Activated CD4-positive, alpha-beta T cell treated with anti-CD3 and anti-CD28 coated beads for 36 hours (primary cell): Measurements from ENCODE around the gene REEP1. TPM values are rescaled to one million over a fixed set of nuclear protein-coding genes. Genes with fewer than 3 reads are reported as not detected.
A peak's percentile ranks its signal among the peaks of the same experiment; 100 is the strongest.

Source experiments
- ATAC-seq: fragments of 200-7000 bp; cut with Tn5 transposase; one replicate; pipeline ENCODE4 v1.10.0; 2021; ENCODE audit warnings: mild to moderate bottlenecking, moderate library complexity
- CTCF ChIA-PET: fragments of 350-600 bp; sonication (Branson Sonifier 250); formaldehyde crosslinking; loops from one replicate; lab custom pipeline; 2021; ENCODE audit warnings: antibody characterized with exemption; lab: Charles Lee
- POLR2A ChIA-PET: fragments of 350-600 bp; sonication (Branson Sonifier 250); formaldehyde crosslinking; loops from one replicate; lab custom pipeline; 2021; ENCODE audit warnings: antibody characterized with exemption, inconsistent platforms; lab: Charles Lee
- DNase-seq: peaks from one replicate; pipeline ENCODE4 v3.0.0-alpha.2; 2020
- H3K27ac Mint-ChIP-seq: one replicate; pipeline ENCODE4 v1.8.0; 2021; ENCODE audit warnings: mixed read lengths
- H3K27me3 Mint-ChIP-seq: one replicate; pipeline ENCODE4 v1.8.0; 2021; ENCODE audit warnings: mixed read lengths
- H3K36me3 Mint-ChIP-seq: one replicate; pipeline ENCODE4 v1.8.0; 2021; ENCODE audit warnings: low read depth, mixed read lengths
- H3K4me1 Mint-ChIP-seq: one replicate; pipeline ENCODE4 v1.8.0; 2021; ENCODE audit warnings: mixed read lengths
- H3K4me3 Mint-ChIP-seq: one replicate; pipeline ENCODE4 v1.8.0; 2021; ENCODE audit warnings: mild to moderate bottlenecking, moderate library complexity, mixed read lengths
- H3K9me3 Mint-ChIP-seq: one replicate; pipeline ENCODE4 v1.8.0; 2021; ENCODE audit warnings: low read depth, mixed read lengths
- intact Hi-C, 2 experiments: fragments of 100-400 bp; cut with DNase I in 1 of 2; cut with micrococcal nuclease in 1 of 2; formaldehyde crosslinking; loops; one replicate each; pipeline versions ENCODE4 v1.14.2 to v1.15.1; 2022 to 2024; cut with DNase I, micrococcal nuclease
- total RNA-seq, 2 experiments: library from RNA; stranded (reverse); gene quantifications; one replicate each; pipeline ENCODE4 v1.2.3, GENCODE V29; 2021

Gene REEP1
- total RNA-seq, 2 experiments from 2014 or later = 0.19 to 0.30 TPM

GRCh38 chr2:86239745-86240144 lies 97.7 kb downstream of the REEP1 start:
- H3K27me3 Mint-ChIP-seq = peaks cover 2% of the 10 kb centered on the region
- ChIA-PET POLR2A (no interaction called here), CTCF (no interaction called here)
- no peaks in the 10 kb centered on the region for H3K36me3 Mint-ChIP-seq
- no peak for DNase-seq
- no peak overlapping the region for H3K4me3 Mint-ChIP-seq
- ATAC-seq = no peak
- intact Hi-C loops = no loop called here
- no peaks in the 10 kb centered on the region for H3K9me3 Mint-ChIP-seq
- no peak overlapping the region for H3K27ac Mint-ChIP-seq
- H3K4me1 Mint-ChIP-seq = peaks cover 8% of the 10 kb centered on the region

- intact Hi-C loops = no loop called here
- ChIA-PET POLR2A (no interaction called here), CTCF (no interaction called here)
- H3K27me3 Mint-ChIP-seq = peaks cover 2% of the 10 kb centered on the region
- peaks cover 8% of the 10 kb centered on the region for H3K4me1 Mint-ChIP-seq
- no peaks in the 10 kb centered on the region for H3K36me3 Mint-ChIP-seq
- ATAC-seq (no peak), DNase-seq (no peak)
- no peak overlapping the region for H3K27ac Mint-ChIP-seq
- H3K9me3 Mint-ChIP-seq = no peaks in the 10 kb centered on the region
- H3K4me3 Mint-ChIP-seq = no peak overlapping the region
Observed at GRCh38 chr2:86239326-86239725, 98.1 kb downstream of the REEP1 start.

GRCh38 chr2:86238354-86238753 lies 99.1 kb downstream of the REEP1 start:
- H3K27ac Mint-ChIP-seq = peak overlapping the region; percentile 34
- peaks cover 2% of the 10 kb centered on the region for H3K27me3 Mint-ChIP-seq
- ATAC-seq (peak; percentile 99), DNase-seq (peak; percentile 74)
- CTCF ChIA-PET = interaction anchor here (0.6 to 0.7 kb wide), 2 partner anchors 17 to 82 kb away, joined by 3 read pairs; no protein-coding TSS in a partner anchor
- no peak overlapping the region for H3K4me3 Mint-ChIP-seq
- no peaks in the 10 kb centered on the region for H3K36me3 Mint-ChIP-seq
- peaks cover 8% of the 10 kb centered on the region for H3K4me1 Mint-ChIP-seq
- no peaks in the 10 kb centered on the region for H3K9me3 Mint-ChIP-seq
- POLR2A ChIA-PET = no interaction called here
- intact Hi-C loops = no loop called here

- intact Hi-C loops = no loop called here
- Mint-ChIP-seq H3K27ac (no peak overlapping the region), H3K4me3 (no peak overlapping the region), H3K9me3 (no peaks in the 10 kb centered on the region), H3K4me1 (peaks cover 8% of the 10 kb centered on the region), H3K36me3 (no peaks in the 10 kb centered on the region), H3K27me3 (peaks cover 2% of the 10 kb centered on the region)
- CTCF ChIA-PET = interaction anchor here (3.2 kb wide), 1 partner anchor 16 kb away, joined by 14 read pairs; no protein-coding TSS in a partner anchor
- ATAC-seq = no peak
- POLR2A ChIA-PET = no interaction called here
- DNase-seq = no peak
Observed at GRCh38 chr2:86237172-86237571, 100.3 kb downstream of the REEP1 start.

GRCh38 chr2:86235196-86235980 lies 102.0 kb downstream of the REEP1 start:
- H3K36me3 Mint-ChIP-seq = no peaks in the 10 kb centered on the region
- H3K4me3 Mint-ChIP-seq = no peak overlapping the region
- H3K9me3 Mint-ChIP-seq = no peaks in the 10 kb centered on the region
- ChIA-PET POLR2A (no interaction called here), CTCF (interaction anchor here (0.7 to 3.2 kb wide), 3 partner anchors 14 to 70 kb away, joined by 4 to 14 read pairs (median 5); no protein-coding TSS in a partner anchor)
- intact Hi-C loops = no loop called here
- H3K4me1 Mint-ChIP-seq = peaks cover 8% of the 10 kb centered on the region
- ATAC-seq = no peak
- no peak overlapping the region for H3K27ac Mint-ChIP-seq
- DNase-seq = no peak
- H3K27me3 Mint-ChIP-seq = peaks cover 2% of the 10 kb centered on the region

GRCh38 chr2:86234563-86235131 lies 102.8 kb downstream of the REEP1 start:
- ChIA-PET POLR2A (no interaction called here), CTCF (interaction anchor here (0.7 to 3.2 kb wide), 2 partner anchors 14 to 69 kb away, joined by 4 to 14 read pairs; no protein-coding TSS in a partner anchor)
- DNase-seq (no peak), ATAC-seq (no peak)
- H3K4me3 Mint-ChIP-seq = no peak overlapping the region
- H3K36me3 Mint-ChIP-seq = no peaks in the 10 kb centered on the region
- peaks cover 2% of the 10 kb centered on the region for H3K27me3 Mint-ChIP-seq
- intact Hi-C loops = no loop called here
- no peak overlapping the region for H3K27ac Mint-ChIP-seq
- peaks cover 8% of the 10 kb centered on the region for H3K4me1 Mint-ChIP-seq
- H3K9me3 Mint-ChIP-seq = no peaks in the 10 kb centered on the region

- Mint-ChIP-seq H3K36me3 (no peaks in the 10 kb centered on the region), H3K27ac (no peak overlapping the region), H3K4me1 (peaks cover 3% of the 10 kb centered on the region), H3K27me3 (peaks cover 2% of the 10 kb centered on the region), H3K9me3 (no peaks in the 10 kb centered on the region), H3K4me3 (no peak overlapping the region)
- ChIA-PET POLR2A (no interaction called here), CTCF (interaction anchor here (0.7 kb wide), 1 partner anchor 20 kb away, joined by 3 read pairs; no protein-coding TSS in a partner anchor)
- no peak for DNase-seq
- intact Hi-C loops = no loop called here
- no peak for ATAC-seq
Observed at GRCh38 chr2:86233436-86233835, 104.0 kb downstream of the REEP1 start.

GRCh38 chr2:86232910-86233309 lies 104.5 kb downstream of the REEP1 start:
- Mint-ChIP-seq H3K27ac (no peak overlapping the region), H3K4me1 (no peaks in the 10 kb centered on the region), H3K4me3 (no peak overlapping the region), H3K36me3 (no peaks in the 10 kb centered on the region), H3K9me3 (no peaks in the 10 kb centered on the region), H3K27me3 (peaks cover 2% of the 10 kb centered on the region)
- no peak for ATAC-seq
- DNase-seq = no peak
- intact Hi-C loops = no loop called here
- CTCF ChIA-PET = interaction anchor here (0.7 to 1.0 kb wide), 2 partner anchors 19 to 32 kb away, joined by 3 to 6 read pairs; no protein-coding TSS in a partner anchor
- POLR2A ChIA-PET = no interaction called here

- ATAC-seq (no peak), DNase-seq (no peak)
- ChIA-PET CTCF (interaction anchor here (1.0 kb wide), 1 partner anchor 32 kb away, joined by 6 read pairs; no protein-coding TSS in a partner anchor), POLR2A (no interaction called here)
- no peak overlapping the region for H3K4me3 Mint-ChIP-seq
- H3K36me3 Mint-ChIP-seq = no peaks in the 10 kb centered on the region
- intact Hi-C loops = no loop called here
- H3K27me3 Mint-ChIP-seq = peaks cover 2% of the 10 kb centered on the region
- no peak overlapping the region for H3K27ac Mint-ChIP-seq
- H3K9me3 Mint-ChIP-seq = no peaks in the 10 kb centered on the region
- H3K4me1 Mint-ChIP-seq = no peaks in the 10 kb centered on the region
Observed at GRCh38 chr2:86232373-86232784, 105.0 kb downstream of the REEP1 start.

- Mint-ChIP-seq H3K9me3 (no peaks in the 10 kb centered on the region), H3K4me1 (no peaks in the 10 kb centered on the region), H3K36me3 (no peaks in the 10 kb centered on the region), H3K27me3 (peaks cover 2% of the 10 kb centered on the region), H3K4me3 (no peak overlapping the region), H3K27ac (no peak overlapping the region)
- ATAC-seq (no peak), DNase-seq (no peak)
- ChIA-PET CTCF (interaction anchor here (1.0 to 2.1 kb wide), 2 partner anchors 11 to 31 kb away, joined by 6 to 7 read pairs; no protein-coding TSS in a partner anchor), POLR2A (no interaction called here)
- intact Hi-C loops = no loop called here
Observed at GRCh38 chr2:86231680-86232372, 105.6 kb downstream of the REEP1 start.

GRCh38 chr2:86230961-86231360 lies 106.5 kb downstream of the REEP1 start:
- no peaks in the 10 kb centered on the region for H3K27me3 Mint-ChIP-seq
- ChIA-PET POLR2A (no interaction called here), CTCF (interaction anchor here (1.0 to 2.1 kb wide), 2 partner anchors 8 to 10 kb away, joined by 3 to 7 read pairs; no protein-coding TSS in a partner anchor)
- H3K36me3 Mint-ChIP-seq = no peaks in the 10 kb centered on the region
- H3K4me1 Mint-ChIP-seq = peaks cover 1% of the 10 kb centered on the region
- no peaks in the 10 kb centered on the region for H3K9me3 Mint-ChIP-seq
- ATAC-seq = no peak
- intact Hi-C loops = no loop called here
- DNase-seq = no peak
- H3K4me3 Mint-ChIP-seq = no peak overlapping the region
- no peak overlapping the region for H3K27ac Mint-ChIP-seq
